HEK293T (cell line): ENCODE results near the gene PREB.

ENCODE experiments used
- CTCF ChIA-PET: fragments of 350-600 bp; formaldehyde crosslinking; extraction: SDS; loops from one replicate; lab custom pipeline; 2021; ENCODE audit warnings: antibody characterized with exemption, inconsistent platforms; lab: Yijun Ruan, JAX
- POLR2A ChIA-PET: fragments of 350-600 bp; formaldehyde crosslinking; extraction: SDS; loops from one replicate; lab custom pipeline; 2020; ENCODE audit warnings: antibody characterized with exemption, inconsistent platforms; lab: Yijun Ruan, JAX
- DNase-seq: peaks from one replicate; pipeline ENCODE4 v3.0.0; 2012; ENCODE audit warnings: mixed read lengths; ENCODE audit errors: extremely low spot score
- ARNT ChIP-seq: fragments of 450-650 bp; IDR thresholded peaks from 2 replicates; pipeline ENCODE4 v1.6.1; 2017; ENCODE audit warnings: mild to moderate bottlenecking
- BHLHE40 ChIP-seq: fragments of 450-650 bp; IDR thresholded peaks from 2 replicates; pipeline ENCODE4 v1.6.1; 2016; ENCODE audit warnings: mild to moderate bottlenecking, moderate library complexity, borderline replicate concordance
- CTBP1 ChIP-seq: fragments of 450-650 bp; IDR thresholded peaks from 2 replicates; pipeline ENCODE4 v1.6.1; 2016; ENCODE audit warnings: borderline replicate concordance
- ELF4 ChIP-seq: fragments of 450-650 bp; IDR thresholded peaks from 2 replicates; pipeline ENCODE4 v1.6.1; 2017; ENCODE audit warnings: antibody characterized with exemption
- FOXA1 ChIP-seq: fragments of 450-650 bp; IDR thresholded peaks from 2 replicates; pipeline ENCODE4 v1.6.1; 2016; ENCODE audit warnings: mild to moderate bottlenecking
- FOXK2 ChIP-seq: fragments of 450-650 bp; IDR thresholded peaks from 2 replicates; pipeline ENCODE4 v1.6.1; 2016; ENCODE audit warnings: mild to moderate bottlenecking
- FOXM1 ChIP-seq: fragments of 450-650 bp; IDR thresholded peaks from 2 replicates; pipeline ENCODE4 v1.6.1; 2017; ENCODE audit warnings: mild to moderate bottlenecking, borderline replicate concordance
- HDGF ChIP-seq: fragments of 450-650 bp; IDR thresholded peaks from 2 replicates; pipeline ENCODE4 v1.6.1; 2017; ENCODE audit warnings: antibody characterized with exemption, borderline replicate concordance
- L3MBTL2 ChIP-seq: fragments of 450-650 bp; conservative IDR thresholded peaks from 2 replicates; pipeline ENCODE4 v1.6.1; 2016; ENCODE audit warnings: mild to moderate bottlenecking
- LEF1 ChIP-seq: fragments of 450-650 bp; IDR thresholded peaks from 2 replicates; pipeline ENCODE4 v1.6.1; 2017; ENCODE audit warnings: mild to moderate bottlenecking, borderline replicate concordance
- NFRKB ChIP-seq: fragments of 450-650 bp; IDR thresholded peaks from 2 replicates; pipeline ENCODE4 v1.6.1; 2016; ENCODE audit warnings: mild to moderate bottlenecking, moderate library complexity
- PKNOX1 ChIP-seq: fragments of 450-650 bp; IDR thresholded peaks from 2 replicates; pipeline ENCODE4 v1.6.1; 2016
- SP1 ChIP-seq: fragments of 450-650 bp; IDR thresholded peaks from 2 replicates; pipeline ENCODE4 v1.6.1; 2017
- SUZ12 ChIP-seq: fragments of 450-650 bp; IDR thresholded peaks from 2 replicates; pipeline ENCODE4 v1.6.1; 2016; ENCODE audit warnings: mild to moderate bottlenecking
- TARDBP ChIP-seq: fragments of 450-650 bp; IDR thresholded peaks from 2 replicates; pipeline ENCODE4 v1.6.1; 2016
- ZNF384 ChIP-seq: fragments of 450-650 bp; IDR thresholded peaks from 2 replicates; pipeline ENCODE4 v1.6.1; 2016

The PREB gene

GRCh38 chr2:27097341-27097740 is 37.1 kb downstream of the PREB start:
- no peak for DNase-seq
- ChIA-PET POLR2A (interaction anchor here (1.0 to 2.0 kb wide), 2 partner anchors 11 to 27 kb away, joined by 3 to 8 read pairs; partner anchors contain the start of genes ABHD1 and KHK), CTCF (interaction anchor here (1.2 kb wide), 1 partner anchor 94 kb away, joined by 4 read pairs; no protein-coding TSS in a partner anchor)
- no peak for TF ChIP-seq LEF1
- TF ChIP-seq HDGF, result no peak
- no peak for TF ChIP-seq FOXA1
- TF ChIP-seq ELF4, result no peak
- TF ChIP-seq ARNT, result no peak
- no peak for TF ChIP-seq SP1
- TF ChIP-seq NFRKB, result no peak

GRCh38 chr2:27096748-27097297 is 37.6 kb downstream of the PREB start:
- POLR2A ChIA-PET, result interaction anchor here (1.0 to 2.0 kb wide), 2 partner anchors 10 to 27 kb away, joined by 3 to 8 read pairs; partner anchors contain the start of genes ABHD1 and KHK
- no peak for TF ChIP-seq NFRKB
- no peak for TF ChIP-seq BHLHE40
- no peak for TF ChIP-seq ARNT
- TF ChIP-seq PKNOX1, result no peak
- TF ChIP-seq SP1, result no peak
- no peak for TF ChIP-seq HDGF
- no peak for TF ChIP-seq L3MBTL2
- no peak for TF ChIP-seq CTBP1
- no peak for TF ChIP-seq TARDBP
- TF ChIP-seq SUZ12, result no peak
- TF ChIP-seq LEF1, result no peak
- TF ChIP-seq FOXM1, result no peak
- DNase-seq, result no peak
- CTCF ChIA-PET, result interaction anchor here (0.6 kb wide), 2 partner anchors 11 to 16 kb away, joined by 3 to 4 read pairs; no protein-coding TSS in a partner anchor

GRCh38 chr2:27095745-27096651 is 38.4 kb downstream of the PREB start:
- TF ChIP-seq FOXK2 (no peak), ARNT (no peak), FOXM1 (no peak), LEF1 (no peak), HDGF (no peak), PKNOX1 (no peak), SUZ12 (no peak), ELF4 (no peak), CTBP1 (no peak), L3MBTL2 (no peak), SP1 (no peak), FOXA1 (no peak)
- DNase-seq, result peak; percentile 78
- CTCF ChIA-PET, result interaction anchor here (0.6 kb wide), 1 partner anchor 15 kb away, joined by 3 read pairs; no protein-coding TSS in a partner anchor
- POLR2A ChIA-PET, result interaction anchor here (1.0 to 2.0 kb wide), 2 partner anchors 9 to 28 kb away, joined by 3 to 8 read pairs; partner anchors contain the start of genes ABHD1 and KHK

GRCh38 chr2:27095427-27095744 is 39.0 kb downstream of the PREB start:
- DNase-seq, result no peak
- ChIA-PET CTCF (no interaction called here), POLR2A (no interaction called here)
- TF ChIP-seq LEF1 (no peak), SP1 (no peak), FOXM1 (no peak), ZNF384 (no peak), TARDBP (no peak), SUZ12 (no peak), FOXK2 (no peak), ELF4 (no peak), CTBP1 (no peak), NFRKB (no peak), BHLHE40 (no peak), FOXA1 (no peak), ARNT (no peak), PKNOX1 (no peak)

GRCh38 chr2:27094353-27094984 is 40.0 kb downstream of the PREB start:
- DNase-seq, result no peak
- CTCF ChIA-PET, result no interaction called here
- no peak for TF ChIP-seq SUZ12
- no peak for TF ChIP-seq NFRKB
- TF ChIP-seq L3MBTL2, result no peak
- TF ChIP-seq BHLHE40, result no peak
- no peak for TF ChIP-seq LEF1
- no peak for TF ChIP-seq PKNOX1
- no peak for TF ChIP-seq ZNF384
- TF ChIP-seq SP1, result no peak
- POLR2A ChIA-PET, result interaction anchor here (0.9 kb wide), 1 partner anchor 54 kb away, joined by 3 read pairs; no protein-coding TSS in a partner anchor
